Activated CD4-positive, CD25-positive, alpha-beta regulatory T cell treated with anti-CD3 and anti-CD28 coated beads, Interleukin-2, amount 50 U/mL, for 24 hours (primary cell): Measurements from ENCODE around the gene C9orf50.
A peak's percentile ranks its signal among the peaks of the same experiment; 100 is the strongest.
"Not testable (repeated sequence)": the region's sequence is repeated elsewhere in the genome, so short reads cannot be mapped to it uniquely, and the experiment has no call there.

Source experiments
- ATAC-seq, 2 donors: fragments of 150-1000 bp; cut with Tn5 transposase; one replicate each; pipeline ENCODE4 v1.10.0; 2021; ENCODE audit warnings: mild to moderate bottlenecking in 1 of 2, moderate library complexity in 1 of 2

The C9orf50 gene

DNA sequence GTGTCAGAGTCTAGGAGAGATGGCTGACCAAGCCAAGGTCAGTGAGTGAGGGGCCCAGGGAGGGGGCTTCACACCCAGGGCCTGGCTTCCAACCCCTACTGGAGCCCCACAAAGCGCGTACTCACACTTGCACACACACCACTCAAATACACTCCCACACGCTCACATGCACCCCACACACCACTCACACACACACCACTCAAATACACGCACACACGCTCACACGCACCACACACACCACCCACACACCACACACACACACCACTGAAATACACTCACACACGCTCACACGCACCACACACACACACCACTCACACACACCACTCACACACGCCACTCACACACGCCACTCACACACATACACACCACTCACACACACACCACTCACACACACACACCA lies 26.7 kb upstream of the C9orf50 start:
- ATAC-seq = no peak

DNA sequence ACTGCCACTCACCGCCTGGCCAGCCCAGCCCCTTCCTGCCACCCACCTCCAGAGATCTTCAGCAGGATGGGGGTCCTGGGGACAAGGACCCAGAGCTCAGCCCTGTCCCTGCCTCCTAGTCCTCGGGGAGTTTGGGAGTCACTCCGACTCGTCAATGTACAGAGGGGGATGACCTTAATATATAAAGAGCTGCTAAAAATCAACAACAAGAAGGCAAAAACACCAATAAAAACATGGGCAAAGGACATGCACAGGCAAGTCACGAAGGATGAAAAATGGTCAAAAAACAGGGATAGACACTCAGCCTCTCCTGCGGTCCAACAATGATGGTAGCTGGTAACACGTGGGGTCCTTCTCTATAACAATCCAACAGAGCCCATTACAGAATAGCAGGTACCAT lies 25.8 kb upstream of the C9orf50 start:
- ATAC-seq = no peak

DNA sequence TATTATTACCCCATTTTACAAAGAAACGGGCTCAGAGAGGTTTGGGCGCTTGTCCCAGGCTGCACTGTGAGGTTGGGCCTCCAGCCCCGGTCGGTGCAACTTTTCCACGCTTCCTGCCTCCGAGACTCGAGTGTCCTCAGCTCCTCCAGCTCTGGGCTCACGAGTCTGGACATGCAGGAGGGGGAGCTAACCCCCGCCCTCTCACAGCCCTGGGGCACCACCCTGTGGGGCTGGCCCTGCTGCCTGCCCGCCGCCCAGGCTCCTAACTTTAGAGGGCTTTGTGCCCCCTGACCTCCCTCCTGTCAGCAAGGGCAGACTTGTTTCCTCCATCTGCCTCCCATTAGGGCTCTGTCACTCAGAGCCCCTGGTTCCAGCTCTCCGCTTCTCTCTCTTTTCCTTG lies 25.4 kb upstream of the C9orf50 start:
- no peak for ATAC-seq

DNA sequence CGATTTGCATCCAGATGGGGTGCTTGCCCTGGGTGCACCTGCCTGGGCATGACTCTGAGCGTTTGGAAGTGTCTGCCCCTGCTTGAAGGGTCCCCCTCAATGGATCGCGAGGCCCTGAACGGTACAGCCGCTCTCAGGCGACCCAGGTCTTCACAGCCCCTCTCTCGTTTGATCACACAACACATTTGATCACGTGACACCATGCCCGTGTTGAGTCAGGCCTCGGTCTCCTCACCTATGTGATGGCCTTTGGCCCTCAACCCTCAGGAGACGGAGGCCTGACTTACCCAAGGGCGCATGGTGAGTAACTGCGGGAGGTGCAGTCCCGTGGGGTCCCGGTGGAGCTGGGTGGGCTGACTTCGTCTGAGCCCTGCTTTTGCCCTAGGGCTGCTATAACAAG lies 24.0 kb upstream of the C9orf50 start:
- no peak for ATAC-seq

DNA sequence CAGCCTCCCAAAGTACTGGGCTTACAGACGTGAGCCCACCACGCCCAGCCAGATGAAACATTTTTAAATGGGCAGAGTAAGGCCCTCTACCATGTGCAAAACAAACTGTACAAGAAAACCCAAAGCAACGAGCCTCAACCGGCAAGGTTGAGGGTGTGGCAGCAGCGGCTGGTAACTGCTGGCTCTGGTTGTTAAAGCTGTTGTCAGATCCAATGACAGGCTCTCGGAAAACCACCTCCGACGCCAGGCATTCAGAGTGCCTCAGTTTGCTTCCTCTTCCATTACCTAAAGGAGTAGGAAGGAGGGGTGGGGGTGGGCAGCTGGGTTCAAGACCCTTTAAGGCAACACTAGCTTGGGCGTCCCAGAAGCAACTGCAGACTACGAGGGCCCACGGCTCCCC lies 23.5 kb upstream of the C9orf50 start:
- no peak for ATAC-seq

DNA sequence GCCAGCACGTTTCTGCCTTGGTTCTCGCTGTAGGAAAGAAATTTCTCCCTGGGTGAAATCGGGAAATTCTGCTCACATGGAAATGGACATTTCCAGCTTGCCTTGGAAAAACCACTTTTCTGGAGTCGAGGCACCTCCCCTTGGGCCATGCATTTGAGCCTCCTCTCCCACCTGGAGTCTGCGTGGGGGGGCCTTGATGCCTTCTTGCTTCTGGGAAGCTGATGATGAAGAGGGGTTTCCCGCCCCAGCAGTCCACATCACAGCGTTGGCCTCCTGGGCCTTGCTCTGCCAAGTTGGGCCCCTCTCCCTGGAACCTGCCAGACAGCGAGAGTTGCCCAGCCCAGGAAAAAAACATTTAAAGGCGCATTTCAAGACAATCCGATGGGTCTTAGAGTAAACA lies 22.8 kb upstream of the C9orf50 start:
- no peak for ATAC-seq

DNA sequence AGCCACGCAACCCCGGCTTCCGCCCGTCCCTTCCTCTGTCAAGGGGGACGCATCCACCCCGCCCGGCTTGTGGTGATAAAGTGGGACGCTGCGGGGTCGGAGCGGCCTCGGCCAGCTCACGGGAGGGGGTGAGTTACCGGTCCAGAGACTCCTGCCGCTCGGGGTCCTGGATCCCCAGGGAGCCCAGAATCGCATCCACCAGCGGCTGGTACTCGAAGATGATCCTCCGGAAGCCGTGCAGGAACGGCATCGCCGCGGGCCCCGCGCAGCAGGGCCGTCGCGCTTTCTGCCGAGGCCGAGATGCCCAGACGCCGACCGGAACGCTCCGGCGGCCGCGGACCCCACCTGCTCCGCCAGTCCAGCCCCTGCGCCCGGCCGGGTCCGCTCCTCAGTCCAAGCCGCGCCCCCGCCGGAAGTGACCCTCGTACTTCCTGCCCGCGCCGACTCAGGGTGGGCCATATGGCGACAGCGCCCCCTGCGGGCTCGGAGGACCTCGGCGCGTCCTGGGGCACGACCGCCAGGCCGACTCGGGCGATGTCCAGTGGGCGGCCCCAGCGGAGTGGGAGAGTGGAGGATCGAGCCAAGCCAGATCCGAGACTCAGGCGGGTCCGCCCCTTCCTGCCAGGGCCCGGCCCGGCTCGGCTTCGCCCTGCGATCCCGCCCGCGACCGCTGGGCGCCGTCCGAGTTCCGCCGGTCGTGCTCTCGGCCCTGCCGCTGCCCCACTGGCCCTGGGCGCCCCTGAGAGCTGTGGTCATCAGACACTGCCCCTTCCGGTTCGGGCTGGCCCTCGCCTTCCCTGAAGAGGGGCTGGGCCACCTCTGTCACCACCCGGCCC lies 21.1 kb upstream of the C9orf50 start, which contains the start of gene ASB6:
Gene ASB6, minus strand, starts transcription at position 402 of the 836 bp plus-strand sequence. Its CDS starts 152 bp downstream, at position 250.
- ATAC-seq = peak; percentile 90 to 94

DNA sequence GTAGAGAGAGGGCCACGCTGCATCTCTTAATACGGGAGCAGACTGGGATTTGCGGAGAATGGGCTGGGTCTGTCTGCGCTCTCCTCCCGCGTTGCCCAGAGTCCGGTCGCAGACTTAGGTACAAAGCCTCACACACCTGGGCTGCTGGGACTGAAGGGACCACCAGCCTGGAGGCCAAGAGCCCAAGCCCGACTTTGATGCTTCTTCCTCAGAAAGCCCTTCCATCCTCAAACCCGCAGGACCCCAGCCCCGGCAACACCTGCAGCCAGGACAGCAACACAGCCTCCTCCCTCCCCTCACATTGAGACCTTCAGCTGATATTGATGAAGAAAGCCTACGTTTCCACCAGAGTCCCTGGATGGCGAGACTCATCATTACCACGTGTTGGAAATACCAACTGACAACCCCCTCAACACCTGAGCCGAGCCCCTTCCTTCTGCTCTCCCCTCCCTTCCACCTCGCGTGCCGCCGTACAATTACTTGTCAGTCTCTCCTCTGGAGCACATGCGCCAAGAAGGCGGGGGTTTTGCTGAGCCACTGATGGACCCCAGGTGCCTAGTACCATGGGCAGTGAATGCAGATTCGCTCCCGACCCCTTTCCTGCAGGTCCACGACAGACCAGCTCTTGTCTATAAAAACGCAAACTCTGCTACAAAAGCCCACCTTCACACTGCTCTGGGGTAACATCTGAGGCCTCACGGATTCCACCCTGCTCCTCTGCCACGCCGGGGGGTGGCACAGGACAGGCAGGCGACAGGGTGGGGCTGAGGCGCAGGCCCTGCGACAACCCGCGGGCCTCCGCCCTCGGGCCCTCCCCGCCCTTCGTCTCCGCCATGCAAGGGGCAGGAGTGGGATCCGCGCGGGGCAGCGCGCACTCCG lies 20.2 kb upstream of the C9orf50 start:
- ATAC-seq = no peak

DNA sequence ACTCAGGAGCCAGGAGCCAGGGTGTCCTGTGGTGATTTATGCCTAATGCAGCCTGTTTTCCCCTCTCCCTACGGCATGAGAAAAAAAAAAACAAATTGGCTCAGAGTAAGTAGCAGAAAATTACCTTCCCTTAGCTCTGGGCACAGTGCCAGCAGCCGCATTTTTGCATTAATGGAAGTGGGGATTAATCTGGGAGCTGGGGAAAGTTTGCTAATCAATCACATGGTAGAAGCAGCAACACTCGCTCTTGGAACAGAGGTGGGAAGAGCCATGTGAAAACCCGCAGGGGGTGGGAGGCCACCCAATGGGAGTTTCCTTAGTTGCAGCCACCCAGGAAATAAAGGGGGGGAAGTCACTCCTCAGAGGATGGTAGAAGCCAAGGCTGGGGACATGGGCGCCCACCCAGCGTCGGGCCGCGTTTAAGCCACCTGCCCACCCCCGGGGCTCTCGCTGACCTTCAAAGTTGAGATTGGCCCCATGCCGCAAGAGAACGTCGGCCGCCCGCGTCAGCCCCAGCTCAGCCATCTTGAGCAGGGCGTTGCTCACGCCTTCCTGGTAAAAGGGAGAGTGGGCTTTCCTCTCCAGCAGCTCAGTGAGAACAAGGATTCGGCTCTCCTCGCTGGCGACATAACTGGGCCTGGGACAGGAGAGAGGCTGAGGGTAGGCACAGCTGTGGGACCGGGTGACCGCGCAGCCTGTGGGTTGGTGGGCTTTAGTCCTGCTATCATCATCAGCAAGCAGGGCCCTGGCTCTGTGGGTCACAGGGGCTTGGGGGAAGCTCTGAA lies 19.4 kb upstream of the C9orf50 start:
- ATAC-seq = no peak

DNA sequence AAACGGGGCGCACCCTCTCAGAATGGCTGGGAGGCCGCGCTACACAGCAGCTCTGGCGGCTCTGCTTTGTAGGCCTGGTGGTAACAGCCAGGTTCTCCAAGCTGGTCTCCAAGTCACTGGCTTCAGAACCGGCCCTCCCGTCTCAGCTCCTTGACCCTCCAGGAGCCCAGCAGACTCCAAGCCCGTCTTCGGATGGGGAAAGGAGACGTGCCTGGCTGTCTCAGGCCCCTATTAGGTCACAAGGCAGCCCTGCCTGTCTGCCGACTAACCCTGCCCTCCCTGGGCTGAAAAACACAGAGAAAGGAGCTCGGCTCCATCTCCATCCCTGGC lies 18.8 kb upstream of the C9orf50 start:
- no peak for ATAC-seq

DNA sequence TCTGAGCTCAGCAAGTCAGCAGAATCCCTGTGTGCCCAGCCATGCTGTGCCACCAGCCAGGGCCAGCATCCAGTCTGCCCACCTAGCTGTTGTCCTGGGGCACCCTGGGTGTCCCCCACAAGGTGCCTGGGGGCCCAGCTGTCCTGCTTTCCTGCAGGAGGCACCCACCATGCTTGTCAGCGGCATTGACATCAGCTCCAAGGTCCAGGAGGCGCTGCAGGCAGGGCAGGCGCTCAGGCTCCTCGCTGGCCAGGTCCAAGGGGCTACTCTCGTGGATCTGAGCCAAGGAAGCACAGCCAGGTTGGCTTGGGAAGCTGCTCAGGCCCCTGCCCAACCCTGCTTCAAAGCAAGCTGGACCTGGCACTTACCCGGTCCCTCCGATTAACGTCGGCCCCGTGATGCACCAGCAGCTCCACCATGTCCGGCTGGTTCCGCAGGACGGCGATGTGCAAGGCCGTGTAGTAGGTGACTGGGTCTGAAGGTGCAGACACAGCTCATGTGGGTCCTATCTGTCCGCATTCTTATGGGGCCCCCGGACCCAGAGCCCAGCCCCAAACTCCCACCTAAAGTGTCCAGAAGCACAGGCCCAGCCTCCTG lies 18.2 kb upstream of the C9orf50 start:
- ATAC-seq = no peak

DNA sequence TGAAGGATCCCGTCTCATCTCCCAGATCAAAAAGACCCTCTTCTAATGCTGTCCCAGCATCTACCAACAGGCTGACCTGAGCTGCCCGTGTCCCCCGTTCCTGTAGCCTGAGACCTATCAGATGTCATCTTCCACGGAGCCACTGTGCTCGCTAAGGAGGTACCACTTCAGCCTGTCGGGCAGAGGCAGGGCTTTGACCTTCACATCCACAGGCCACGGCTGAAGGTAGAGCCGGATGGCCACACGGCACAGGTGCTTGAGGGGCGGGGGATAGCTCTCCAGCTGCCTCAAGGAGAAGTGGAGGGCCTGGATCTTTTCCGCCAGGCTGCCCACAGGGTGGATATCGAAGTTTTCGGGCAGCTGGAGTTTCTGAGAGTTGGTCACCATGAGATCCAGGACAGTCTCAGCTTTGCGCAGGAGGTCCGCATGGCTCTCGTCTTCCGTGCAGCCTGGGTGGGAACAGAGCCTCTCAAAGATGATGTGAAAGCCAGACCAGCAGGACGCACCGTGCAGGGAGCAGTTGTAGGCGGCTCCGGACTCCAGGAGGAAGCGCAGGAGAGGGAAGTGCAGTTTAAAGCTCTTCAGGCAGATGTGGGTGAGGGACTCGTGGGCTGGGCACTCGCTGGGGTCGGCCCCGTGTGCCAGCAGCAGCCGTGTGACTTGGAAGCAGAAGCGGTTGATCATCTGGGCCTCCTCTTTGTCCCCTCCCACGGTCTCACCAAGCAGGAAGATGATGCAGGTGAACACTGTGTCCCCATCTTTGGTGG lies 17.0 kb upstream of the C9orf50 start:
- ATAC-seq = no peak

DNA sequence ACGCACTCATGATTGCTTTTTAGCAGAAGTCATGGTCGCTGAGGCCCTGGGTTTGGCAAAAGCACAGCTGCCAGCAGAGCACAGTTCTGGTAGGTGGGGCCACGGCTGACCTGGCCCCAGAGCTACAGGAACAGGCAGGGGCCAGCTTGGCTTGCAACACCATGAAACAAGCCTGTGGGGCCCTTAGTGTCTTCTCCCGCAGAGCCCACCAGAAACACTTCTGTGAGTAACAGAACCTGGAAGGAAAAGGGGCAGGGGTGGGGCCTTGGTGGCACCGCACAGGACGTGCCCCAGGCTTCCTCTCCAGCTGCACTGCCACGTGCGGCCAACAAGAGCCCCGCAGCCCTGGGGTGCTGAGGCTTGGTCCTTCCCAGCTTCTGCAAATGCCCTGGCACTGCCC lies 16.2 kb upstream of the C9orf50 start:
- ATAC-seq = no peak

DNA sequence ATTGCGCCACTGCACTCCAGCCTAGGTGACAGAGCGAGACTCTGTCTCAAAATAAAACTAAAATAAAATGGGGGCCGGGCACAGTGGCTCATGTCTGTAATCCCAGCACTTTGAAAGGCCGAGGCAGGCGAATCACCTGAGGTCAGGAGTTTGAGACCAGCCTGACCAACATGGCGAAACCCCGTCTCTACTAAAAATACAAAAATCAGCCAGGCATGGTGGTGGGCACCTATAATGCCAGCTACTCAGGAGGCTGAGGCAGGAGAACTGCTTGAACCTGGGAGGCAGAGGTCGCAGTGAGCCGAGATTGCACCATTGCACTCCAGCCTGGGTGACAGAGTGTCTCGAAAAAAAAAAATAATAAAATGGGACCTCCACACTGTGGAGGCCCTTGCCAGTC lies 15.4 kb upstream of the C9orf50 start:
- ATAC-seq = not testable (repeated sequence)

DNA sequence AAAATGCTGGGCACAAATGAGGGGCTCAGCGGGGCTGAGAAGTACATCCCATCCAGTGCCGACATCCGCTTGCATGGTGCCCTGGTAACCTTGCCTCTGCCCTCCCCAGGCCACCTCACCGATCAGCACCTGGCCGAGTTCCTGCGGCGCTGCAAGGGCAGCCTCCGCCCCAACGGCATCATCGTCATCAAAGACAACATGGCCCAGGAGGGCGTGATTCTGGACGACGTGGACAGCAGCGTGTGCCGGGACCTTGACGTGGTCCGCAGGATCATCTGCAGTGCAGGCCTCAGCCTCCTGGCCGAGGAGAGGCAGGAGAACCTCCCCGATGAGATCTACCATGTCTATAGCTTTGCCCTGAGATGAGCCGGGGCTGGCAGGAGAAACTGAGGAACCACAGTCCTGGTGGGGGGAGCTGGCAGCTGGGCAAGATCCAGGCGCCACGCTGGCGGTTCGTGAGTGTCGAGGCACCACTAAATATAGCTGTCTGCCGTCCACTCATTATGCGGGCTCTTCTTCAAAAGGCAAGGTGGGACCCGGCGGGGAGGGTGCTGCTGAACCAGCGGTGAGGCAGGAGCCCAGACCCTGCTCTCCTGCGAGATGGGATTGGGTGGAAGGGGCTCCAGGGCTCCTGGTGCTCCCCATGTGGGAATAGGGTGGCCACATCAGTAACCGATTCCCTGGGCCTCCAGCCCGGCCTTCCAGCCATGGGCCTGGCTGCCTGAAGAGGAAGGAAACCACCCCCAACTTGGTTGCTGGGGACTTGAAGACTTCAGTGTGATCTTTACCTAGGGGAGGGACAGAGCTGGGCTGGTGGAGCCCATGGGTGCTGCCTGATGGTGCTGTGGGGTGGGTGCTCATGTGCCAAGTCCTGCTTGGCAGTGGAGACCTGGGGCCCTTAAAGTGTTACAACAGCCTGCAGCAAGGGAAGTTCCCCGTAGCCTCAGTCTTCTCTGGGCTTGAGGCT lies 14.5 kb upstream of the C9orf50 start:
- ATAC-seq = no peak

DNA sequence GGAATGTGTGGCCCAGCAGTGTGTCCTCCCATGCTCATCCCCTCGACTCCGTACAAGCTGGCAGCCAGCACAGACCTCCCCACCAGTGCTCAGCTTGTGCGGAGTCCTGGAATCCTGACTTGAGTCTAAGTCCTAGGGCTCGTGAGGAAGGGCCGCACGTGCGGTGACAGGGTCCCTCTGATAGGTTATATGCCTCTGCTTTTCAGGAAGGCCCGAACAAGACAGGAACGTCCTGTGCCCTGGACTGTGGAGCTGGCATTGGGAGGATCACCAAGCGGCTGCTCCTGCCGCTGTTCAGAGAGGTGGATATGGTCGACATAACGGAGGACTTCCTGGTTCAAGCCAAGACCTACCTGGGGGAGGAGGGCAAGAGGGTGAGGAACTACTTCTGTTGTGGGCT lies 12.9 kb upstream of the C9orf50 start:
- no peak for ATAC-seq

DNA sequence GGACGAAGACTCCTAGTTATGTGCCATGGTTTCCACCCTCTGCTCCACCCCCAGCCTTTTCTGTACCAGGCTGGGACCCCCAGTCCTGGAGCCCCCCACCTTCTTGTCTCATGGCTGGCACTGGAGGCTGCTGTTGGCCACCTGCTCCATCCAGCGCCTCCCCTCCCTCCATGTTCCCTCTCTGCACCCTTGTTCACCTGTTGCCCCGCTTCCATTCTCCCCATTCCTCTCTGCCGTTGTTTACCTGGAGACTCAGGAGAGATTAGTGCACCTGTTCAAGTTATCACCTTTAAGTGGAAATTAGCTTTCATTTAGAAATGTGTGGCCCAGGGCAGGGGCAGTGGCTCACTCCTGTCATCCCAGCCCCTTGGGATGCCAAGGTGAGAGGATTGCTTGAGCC lies 12.3 kb upstream of the C9orf50 start:
- no peak for ATAC-seq

DNA sequence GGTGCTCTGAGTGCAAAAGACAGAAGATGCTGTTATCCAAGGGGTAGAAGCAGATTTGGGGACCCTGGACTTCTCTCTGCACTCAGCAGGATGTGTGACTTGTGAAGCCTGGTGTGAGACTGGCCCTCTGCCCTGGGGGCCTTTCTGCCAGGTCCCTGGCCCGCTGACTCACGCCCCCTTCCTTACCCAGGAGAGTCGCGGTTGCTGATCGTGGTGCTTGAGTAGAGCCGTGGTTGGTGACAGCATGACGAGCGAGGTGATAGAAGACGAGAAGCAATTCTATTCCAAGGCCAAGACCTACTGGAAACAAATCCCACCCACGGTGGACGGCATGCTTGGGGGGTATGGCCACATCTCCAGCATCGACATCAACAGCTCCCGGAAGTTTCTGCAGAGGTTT lies 11.6 kb upstream of the C9orf50 start:
- ATAC-seq = no peak

DNA sequence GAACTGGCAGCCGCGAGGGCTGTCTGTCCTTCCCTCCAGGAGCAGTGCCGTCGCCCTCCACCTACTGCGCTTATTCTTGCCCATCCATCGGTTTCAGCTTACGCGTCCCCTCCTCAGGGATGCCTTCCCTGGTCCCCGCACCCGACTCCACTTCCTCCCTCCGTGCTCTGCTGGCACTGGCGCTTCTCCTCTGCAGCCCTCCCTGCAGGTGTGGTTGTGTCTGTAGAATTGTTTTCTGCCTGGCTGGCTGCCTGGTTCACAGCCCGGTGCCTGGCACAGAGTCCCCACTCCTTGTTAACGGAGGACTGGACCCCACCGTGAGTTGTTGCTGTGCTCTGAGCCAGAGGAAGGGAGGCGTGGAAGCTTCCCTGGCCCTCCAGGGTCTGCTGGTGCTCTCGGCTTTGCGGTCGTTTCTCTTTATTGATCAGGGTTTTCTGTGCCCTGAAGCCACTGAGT lies 10.8 kb upstream of the C9orf50 start:
- no peak for ATAC-seq

DNA sequence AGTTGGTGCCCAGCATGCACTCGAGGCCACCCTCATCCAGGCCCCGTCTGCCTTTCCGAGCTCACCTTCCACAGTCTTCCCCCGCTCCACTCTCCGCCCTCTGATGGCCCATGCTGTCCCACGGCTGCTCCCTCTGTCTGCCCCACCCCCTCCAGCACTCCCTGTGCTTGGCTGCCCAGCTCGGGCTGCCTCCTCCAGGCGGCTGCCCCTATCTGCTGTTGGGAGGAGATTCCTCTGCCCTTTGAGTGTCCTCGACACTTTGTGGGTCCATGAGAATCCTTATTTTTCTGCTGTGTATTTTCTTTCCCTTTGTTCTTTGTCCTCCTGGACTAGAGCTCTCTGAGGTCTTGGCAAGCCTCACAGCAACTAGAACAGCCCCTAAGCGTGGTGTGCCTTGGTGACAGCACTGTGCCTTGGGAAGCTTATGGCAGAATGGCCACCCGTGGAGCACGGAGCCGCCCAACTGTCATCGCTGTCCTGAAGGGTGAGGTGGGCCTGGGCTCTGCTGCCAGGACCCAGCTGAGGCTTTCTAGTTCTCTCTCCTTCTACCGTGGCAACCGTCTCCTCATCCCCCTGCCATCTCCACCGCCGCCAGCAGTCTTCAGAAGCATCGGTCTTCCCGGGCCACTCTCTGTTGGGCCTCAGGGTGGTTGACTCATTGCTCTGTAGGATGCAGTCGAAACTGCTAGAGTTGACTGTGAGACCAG lies 10.2 kb upstream of the C9orf50 start:
- peak in 1 of 2 donors; percentile 34 for ATAC-seq
